HAP-1 (cell line): ENCODE measurements around the gene ELP4.
A peak's percentile ranks its signal among the peaks of the same experiment; 100 is the strongest.

Experiments used
- DNase-seq, 2 experiments: peaks; one replicate each; pipeline ENCODE4 v3.0.0-alpha.2; 2016 to 2020; ENCODE audit warnings: low spot score in 2 of 2
- H3K27me3 ChIP-seq: fragments of 250-450 bp; sonication (Bioruptor Pico); 2 replicates; pipeline ENCODE4 v1.5.1; 2020; ENCODE audit warnings: low read depth, mild to moderate bottlenecking, moderate library complexity
- H3K36me3 ChIP-seq: fragments of 250-450 bp; sonication (Bioruptor Pico); replicated peaks from 2 replicates; pipeline ENCODE4 v1.5.1; 2020; ENCODE audit warnings: mild to moderate bottlenecking
- H3K4me1 ChIP-seq: fragments of 250-450 bp; sonication (Bioruptor Pico); 2 replicates; pipeline ENCODE4 v1.5.1; 2020; ENCODE audit warnings: mild to moderate bottlenecking
- H3K4me3 ChIP-seq: fragments of 250-450 bp; sonication (Bioruptor Pico); 2 replicates; pipeline ENCODE4 v1.5.1; 2020; ENCODE audit warnings: mild to moderate bottlenecking, moderate library complexity
- H3K9me3 ChIP-seq: fragments of 250-450 bp; sonication (Bioruptor Pico); 2 replicates; pipeline ENCODE4 v1.5.1; 2020; ENCODE audit warnings: mild to moderate bottlenecking, moderate library complexity
- in situ Hi-C: fragments of 300-500 bp; cut with MboI; formaldehyde crosslinking; loops from 3 replicates; pipeline ENCODE4 v1.14.3; 2020; ENCODE audit warnings: low sequenced_read_pairs, inconsistent platforms, mixed read lengths

ELP4 gene

DNA sequence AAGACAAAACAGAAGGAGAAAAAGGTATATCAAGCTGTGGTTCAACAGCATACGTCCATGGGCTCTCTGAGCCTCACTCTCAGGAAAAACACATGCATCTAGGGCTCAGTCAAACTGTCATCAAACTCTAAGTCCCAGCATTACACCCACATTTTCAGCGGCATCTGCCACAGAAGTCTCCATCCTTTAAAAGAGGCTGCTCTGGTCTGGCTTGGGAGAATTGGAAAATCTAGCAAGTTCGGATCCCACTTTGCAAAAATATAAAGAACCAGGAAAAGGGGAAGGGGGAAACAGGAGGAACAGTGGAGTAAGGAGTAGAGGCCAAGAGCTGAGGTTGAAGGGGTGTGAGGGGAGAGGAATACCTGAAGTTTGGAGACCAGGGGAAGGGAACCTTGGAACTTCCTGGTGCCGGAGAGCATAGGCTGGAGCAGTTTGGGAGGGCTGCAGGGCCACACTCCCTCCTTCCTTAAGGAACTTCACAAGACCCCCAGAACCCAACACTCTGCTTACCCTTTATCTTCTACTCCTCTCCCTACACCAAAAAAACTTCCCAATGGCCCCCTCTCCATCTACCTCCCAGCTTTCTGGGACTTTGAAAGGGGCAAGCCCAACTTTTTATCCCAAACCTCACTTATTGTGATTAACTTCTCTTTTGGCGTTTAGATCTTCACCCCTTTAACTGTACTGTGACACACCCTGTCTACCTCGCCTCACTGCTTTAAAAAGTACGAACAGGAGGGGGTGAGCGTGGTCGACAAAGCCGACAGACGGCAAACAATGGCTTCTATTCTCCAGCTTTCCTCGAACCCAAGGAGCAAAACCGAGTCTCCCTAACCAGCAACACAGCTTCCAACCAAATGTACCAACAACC is 297.6 kb downstream of the ELP4 start:
- no peak overlapping the region for H3K4me3 ChIP-seq
- H3K4me1 ChIP-seq = peaks cover 18% of the 10 kb centered on the region
- H3K36me3 ChIP-seq = no peaks in the 10 kb centered on the region
- no peak for DNase-seq
- peaks cover 11% of the 10 kb centered on the region for H3K27me3 ChIP-seq
- in situ Hi-C loops = no loop called here
- H3K9me3 ChIP-seq = no peaks in the 10 kb centered on the region

DNA sequence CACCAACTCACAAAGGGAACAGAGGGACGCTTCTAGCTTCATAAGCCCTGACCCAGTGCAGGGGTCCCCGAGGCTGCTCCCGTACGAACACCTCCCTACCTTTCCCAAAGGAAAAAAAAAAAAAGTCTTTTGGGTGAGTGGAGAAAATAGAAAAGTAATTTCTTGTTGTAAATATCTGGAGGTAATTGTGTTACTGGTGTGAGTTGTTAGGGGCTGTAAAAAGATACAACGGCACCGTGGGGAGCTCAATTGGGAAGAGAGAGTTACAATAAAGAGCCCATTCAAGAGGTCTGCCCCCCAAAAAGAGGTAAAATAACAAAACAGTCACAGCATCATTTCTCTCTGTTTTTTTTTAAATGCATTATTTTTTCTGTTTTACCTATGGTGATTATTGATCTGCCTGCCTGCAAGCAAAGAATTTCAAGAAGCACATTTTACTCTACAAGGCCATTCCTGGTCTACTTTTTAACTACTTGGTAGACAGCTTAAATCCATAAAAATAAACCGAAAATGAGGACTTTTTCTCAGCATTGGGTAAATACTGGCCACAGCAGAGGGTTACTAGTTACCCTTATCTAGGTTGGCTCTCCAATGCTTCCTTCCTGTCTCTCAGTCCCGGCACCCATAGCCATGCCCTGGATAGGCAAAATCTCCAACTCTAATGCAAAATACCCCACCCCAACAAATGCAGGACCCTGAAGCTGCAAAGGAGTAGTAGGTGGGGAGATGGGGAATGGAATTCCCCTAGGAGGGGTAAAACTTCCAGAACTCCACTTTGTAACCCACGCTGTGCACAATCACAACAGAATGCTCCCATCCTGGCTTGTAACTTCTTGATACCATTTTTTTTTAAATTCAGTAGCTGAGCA is 298.5 kb downstream of the ELP4 start:
- no peak overlapping the region for H3K4me3 ChIP-seq
- H3K9me3 ChIP-seq = no peaks in the 10 kb centered on the region
- in situ Hi-C loops = no loop called here
- peaks cover 22% of the 10 kb centered on the region for H3K4me1 ChIP-seq
- DNase-seq = no peak
- H3K27me3 ChIP-seq = peaks cover 13% of the 10 kb centered on the region
- no peaks in the 10 kb centered on the region for H3K36me3 ChIP-seq

DNA sequence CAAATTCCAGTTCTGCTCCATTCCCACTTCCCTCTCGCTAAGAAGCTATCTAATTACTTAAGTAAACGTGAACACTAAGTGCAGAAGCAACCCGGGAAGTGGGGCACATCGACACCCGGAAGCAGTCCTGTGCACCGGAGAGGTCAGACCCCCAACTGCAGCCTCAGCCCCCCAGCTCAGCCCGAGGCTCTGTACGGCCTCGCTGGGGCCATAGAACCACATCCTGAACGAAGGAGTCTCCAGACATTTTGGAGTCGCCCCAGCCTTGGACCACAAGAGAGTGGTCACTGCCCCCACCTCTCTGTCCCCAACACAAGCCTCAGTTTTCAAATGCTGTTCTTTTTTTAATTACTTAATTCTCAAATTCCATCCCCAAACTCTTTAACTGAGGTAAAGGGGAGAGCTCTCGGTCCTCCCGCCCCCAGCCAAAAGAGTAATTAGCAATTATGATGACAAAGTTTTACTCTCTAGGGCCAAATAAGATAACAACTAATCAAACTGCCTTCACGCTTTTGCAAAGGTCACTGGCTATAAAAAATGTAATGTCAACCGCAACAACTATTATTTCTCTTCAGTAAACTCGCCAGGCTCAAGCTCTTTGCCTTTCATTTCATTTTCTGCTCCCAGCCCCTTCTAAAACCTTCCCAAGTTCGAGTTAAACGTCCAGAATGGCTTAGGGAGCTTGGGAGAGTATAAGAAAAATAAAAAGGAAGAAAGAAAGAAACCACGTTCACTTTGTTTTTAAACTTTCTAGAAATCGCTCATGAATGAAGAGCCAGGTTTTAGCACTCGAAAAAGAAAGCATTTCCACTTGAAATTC is 299.4 kb downstream of the ELP4 start:
- no peaks in the 10 kb centered on the region for H3K36me3 ChIP-seq
- H3K9me3 ChIP-seq = no peaks in the 10 kb centered on the region
- H3K4me1 ChIP-seq = peaks cover 26% of the 10 kb centered on the region
- no peak for DNase-seq
- in situ Hi-C loops = no loop called here
- peak overlapping the region; percentile 40 for H3K4me3 ChIP-seq
- peaks cover 18% of the 10 kb centered on the region for H3K27me3 ChIP-seq

DNA sequence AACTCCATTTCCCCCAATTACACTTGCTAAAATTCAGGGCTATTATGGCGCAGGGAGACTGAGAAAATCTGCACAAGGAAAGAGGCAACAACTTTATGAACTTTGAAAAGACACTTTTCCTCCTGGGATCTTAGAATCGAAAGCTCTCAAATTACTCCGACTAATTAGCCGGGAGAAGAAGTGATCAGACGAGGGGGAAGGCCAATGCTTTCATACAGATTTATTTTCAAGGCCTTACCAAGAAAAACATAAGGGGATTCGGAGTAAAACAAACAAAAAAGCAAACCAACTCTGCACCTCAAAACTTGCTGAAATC is 299.9 kb downstream of the ELP4 start:
- no peak for DNase-seq
- Histone ChIP-seq H3K9me3 (no peaks in the 10 kb centered on the region), H3K4me3 (peak overlapping the region; percentile 40), H3K4me1 (peaks cover 26% of the 10 kb centered on the region), H3K27me3 (peaks cover 24% of the 10 kb centered on the region), H3K36me3 (no peaks in the 10 kb centered on the region)
- in situ Hi-C loops = no loop called here

DNA sequence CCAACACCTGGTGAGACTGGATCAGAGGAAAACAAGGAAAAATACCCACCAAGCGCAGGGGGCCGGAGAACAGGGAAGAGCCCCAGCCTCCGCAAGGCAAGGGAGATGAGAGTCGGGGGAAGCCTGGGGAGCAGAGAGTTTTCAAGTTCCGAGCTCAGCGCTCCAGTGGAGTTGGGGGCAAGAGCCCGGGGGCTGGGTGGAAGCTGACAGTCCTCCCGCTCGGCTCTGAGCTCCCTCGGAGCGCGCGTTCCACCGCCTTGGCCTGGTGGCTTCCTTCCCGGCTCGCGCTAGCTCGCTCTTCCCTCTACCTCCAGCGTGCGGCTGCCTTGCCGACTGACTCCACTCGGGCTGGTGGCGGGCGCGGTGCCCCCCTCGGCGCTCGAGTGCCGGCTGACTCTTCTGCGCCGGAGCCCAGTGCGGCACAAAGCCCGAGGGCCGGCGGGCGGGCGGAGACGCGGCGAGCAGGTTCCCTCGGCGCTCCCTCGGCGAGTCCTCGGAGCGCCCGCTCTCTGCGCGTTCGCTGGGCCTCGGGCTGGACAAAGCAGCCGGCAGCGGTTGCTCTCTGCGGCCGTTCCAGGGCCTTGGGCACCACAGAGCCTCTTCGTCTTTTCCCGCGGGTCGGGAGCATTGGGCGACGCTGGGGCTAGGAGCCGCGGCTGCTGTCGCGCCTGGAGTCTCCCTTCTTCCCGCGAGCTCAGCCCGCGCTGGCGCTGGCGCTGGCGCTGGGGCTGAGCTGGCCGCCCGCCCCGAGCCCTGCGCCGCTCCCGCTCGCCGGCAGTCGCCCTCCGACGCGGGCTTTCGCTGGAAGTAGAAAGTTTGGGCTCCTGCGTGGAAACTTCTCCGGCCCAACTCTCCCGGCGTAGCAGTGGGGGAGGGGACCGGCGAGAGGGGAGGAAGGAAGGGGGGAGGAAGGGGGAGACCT is 300.6 kb downstream of the ELP4 start:
- H3K36me3 ChIP-seq = no peaks in the 10 kb centered on the region
- H3K4me3 ChIP-seq = peak overlapping the region; percentile 40
- no peaks in the 10 kb centered on the region for H3K9me3 ChIP-seq
- H3K27me3 ChIP-seq = peaks cover 30% of the 10 kb centered on the region
- H3K4me1 ChIP-seq = peaks cover 26% of the 10 kb centered on the region
- DNase-seq = peak in 1 of 2 experiments; percentile 53
- in situ Hi-C loops = no loop called here

DNA sequence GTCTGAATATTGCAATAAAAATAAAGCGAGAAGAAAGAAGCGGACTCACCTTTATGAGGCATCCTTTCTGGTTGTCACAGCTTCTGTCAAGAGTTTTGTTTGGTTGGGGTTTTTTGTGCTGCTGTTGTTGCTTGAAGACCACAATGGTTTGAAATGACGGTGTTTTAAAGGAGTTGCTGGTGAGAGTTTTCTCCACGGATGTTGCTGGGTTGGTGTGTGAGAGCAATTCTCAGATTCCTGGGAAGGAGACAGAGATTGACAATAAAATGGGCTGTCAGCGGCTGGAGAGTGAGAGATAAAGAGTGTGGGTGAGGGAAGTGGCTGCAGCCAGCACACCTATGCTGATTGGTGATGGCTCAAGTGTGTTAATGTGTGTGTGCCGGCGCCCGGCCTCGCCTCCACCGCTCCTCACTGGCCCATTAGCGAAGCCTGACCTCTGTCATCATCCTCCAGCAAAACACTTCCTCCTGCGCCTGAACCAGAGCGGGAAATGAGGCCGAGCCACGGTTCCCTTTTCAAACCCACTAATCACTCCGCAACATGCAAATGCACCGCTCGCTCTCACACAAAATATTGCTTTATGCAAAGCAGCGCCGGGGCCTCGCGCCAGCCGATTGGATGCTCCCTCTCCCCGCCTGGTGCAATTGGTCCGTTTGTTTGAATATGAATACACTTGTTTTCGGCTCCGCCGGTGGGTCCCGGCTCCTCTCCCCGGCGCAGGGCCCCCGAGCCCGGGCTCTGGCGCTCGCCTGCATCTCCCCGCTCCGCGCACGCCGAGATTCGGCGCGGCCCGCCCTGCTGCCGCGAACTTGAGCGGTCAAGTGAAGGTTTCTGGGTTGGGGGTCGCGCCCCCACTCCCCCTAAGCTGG is 301.4 kb downstream of the ELP4 start, which contains the start of gene PAX6:
PAX6 (minus strand) TSS at position 544 of the 869 bp plus-strand sequence. CDS start 4,911 bp downstream, outside the sequence.
- no peaks in the 10 kb centered on the region for H3K36me3 ChIP-seq
- peak within 1 kb of the TSS; percentile 40 for H3K4me3 ChIP-seq
- DNase-seq = peak; percentile 90 to 92
- H3K4me1 ChIP-seq = peaks cover 26% of the 10 kb centered on the region
- peaks cover 39% of the 10 kb centered on the region for H3K27me3 ChIP-seq
- no peaks in the 10 kb centered on the region for H3K9me3 ChIP-seq
- in situ Hi-C loops = no loop called here

DNA sequence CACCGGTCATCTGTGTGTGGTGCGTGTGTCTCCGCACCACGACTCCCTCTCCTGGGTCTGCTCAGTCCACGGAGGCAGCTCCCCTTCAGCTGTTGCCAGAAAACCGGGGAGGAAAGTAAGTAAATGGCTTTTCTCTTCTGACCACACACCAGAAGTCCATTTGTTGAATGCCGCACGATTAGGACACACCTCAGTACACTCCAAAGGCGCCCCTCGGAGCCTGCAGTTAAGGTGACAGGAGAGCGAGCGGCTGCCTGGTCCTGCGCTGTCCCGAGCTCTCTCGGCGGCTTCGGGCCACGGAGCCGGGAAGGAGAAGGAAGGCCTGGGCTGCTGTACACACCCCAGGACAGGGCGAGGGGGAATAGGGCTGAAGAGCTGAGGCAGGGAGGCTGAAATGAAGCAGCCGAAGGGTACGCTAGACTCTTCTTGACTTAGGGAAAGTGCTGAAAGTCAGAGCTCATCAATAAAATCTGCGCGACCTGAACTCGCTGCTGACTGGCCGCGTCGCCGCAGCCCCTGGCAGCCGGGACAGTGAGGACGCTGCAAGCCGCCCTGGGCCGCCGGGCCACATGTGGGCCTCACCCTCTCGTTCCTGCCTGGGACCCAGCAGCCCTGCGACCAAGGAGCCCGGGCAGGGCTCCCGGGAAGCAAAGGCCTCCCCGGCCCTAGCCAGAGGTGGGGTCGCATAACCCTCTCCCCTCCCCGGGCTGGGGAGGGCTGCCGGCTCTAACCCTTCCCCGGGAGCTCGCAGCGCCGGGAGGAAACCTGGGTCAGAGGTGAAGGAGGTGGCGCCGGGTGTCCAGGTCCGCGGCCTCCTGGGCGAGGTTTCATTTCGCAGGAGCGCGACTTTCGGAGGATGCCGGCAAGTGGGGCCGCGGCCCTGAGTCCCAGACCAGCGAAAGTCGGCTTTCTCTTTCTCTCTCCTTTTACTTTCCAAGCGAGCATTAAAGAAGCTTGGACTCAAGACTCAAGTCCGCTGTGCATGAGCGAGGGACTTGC is 303.1 kb downstream of the ELP4 start:
- no peak for DNase-seq
- H3K9me3 ChIP-seq = no peaks in the 10 kb centered on the region
- no peaks in the 10 kb centered on the region for H3K36me3 ChIP-seq
- H3K4me1 ChIP-seq = peaks cover 34% of the 10 kb centered on the region
- H3K27me3 ChIP-seq = peaks cover 55% of the 10 kb centered on the region
- in situ Hi-C loops = no loop called here
- no peak overlapping the region for H3K4me3 ChIP-seq

DNA sequence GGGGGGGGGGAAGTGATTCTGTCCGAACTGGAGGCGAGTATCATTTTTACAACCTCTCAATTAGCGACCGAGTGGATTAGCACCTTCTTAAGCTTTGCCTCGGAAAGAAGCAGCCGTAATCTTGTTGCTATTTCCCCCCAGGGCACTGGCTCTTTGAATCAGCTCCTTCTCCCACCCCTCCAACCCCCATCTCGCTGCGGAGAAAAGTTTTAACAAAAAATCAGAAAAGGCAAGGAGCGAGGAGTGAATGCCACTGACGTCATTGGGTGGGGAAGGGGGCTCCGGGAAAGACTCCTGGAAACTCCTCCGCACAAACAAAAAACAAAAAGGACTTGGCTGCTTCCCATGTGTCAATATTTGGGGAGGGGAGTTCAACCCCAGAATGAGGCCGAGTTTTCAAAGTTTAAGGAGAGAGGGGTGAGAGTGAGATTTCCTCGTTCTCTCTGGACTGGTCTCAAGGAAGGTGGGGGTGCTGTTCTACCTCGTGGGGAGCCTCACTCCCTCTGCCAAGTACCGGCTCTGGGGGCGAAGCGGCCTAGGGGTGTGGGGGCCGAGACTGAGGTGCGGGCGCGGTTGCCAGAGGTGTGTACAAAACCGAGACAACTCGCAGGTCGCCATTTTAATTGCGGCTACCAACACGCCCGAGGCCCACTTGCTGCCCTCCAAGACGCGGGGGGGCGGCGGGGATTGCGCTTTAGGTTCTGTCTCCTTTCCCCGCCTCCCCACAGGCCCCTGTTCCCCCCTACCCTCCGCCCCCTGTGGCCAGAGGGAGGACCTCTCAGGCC is 304.0 kb downstream of the ELP4 start:
- Histone ChIP-seq H3K36me3 (no peaks in the 10 kb centered on the region), H3K4me3 (no peak overlapping the region), H3K4me1 (peaks cover 32% of the 10 kb centered on the region), H3K27me3 (peaks cover 59% of the 10 kb centered on the region), H3K9me3 (no peaks in the 10 kb centered on the region)
- in situ Hi-C loops = no loop called here
- DNase-seq = peak; percentile 66 to 75

DNA sequence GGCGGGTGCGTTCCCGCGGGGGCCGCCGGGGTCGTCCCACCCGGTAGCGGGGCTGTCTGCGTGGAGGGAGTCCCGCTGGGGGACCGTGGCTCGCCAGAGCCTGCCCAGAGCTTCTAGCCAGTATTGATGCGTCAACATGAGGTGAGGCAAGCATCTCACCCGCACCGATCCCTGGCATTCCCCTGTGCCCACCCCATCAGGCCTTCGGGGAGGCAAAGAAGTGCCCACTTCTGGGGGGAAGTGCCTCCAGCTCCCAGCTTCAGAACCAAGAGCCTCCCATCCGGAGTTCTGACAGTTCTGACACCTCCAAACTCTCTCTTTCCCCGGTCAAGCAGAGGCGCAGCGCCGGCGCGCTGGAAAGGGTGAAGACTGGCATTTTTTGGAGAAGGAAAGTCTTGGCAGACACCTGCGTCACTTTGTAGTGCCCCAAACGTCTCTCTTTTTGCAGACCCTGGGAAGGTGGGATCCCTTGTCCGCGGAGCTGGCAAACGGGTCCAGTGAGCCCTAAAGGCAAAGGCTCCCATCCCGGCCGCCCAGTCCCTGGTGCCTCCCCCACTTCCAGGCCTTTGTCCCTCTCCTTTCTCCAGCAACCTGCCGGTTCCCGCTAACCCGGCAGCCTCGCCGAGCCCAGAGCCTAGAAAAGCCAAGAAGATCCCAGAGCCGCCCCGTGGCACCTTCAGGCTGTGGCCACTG is 304.8 kb downstream of the ELP4 start:
- in situ Hi-C loops = no loop called here

DNA sequence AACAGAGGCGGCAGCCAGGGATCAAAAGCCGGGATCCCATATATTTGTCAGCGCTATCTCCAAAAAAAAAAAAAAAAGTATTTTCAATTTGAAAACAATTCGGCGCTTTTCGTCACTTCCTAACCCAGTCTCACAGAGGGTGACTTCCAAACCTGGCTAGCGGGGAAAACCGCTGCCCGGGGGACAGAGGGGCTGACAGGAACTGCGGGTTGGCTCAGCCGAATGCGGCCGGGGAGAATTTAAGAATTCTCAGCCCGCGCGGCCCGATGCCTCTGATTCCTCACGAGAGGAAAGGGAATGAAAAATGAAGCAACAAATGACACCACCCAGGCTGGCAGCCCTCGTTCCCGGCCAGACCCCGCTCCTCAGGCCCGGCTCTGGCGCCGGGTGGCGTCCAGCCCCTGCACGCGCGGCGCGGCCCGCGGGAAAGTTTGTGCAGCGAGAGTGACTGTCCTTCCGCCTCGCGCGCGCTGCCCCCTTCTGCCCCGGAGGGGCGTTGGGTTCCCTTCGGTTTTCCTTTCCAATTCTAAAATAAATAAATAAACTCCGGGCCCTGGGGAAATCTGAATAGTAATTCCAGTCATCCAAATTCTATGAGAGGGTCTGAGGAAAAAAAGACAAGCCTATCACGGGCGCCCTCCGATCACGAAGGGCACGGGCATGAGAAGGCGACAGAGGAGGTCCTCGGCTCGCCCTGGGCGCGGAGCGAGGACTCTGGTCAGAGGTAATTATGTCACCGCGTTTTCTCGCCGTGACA is 306.3 kb downstream of the ELP4 start:
- peaks cover 16% of the 10 kb centered on the region for H3K4me1 ChIP-seq
- H3K27me3 ChIP-seq = peaks cover 61% of the 10 kb centered on the region
- in situ Hi-C loops = no loop called here
- no peaks in the 10 kb centered on the region for H3K9me3 ChIP-seq
- no peaks in the 10 kb centered on the region for H3K36me3 ChIP-seq
- H3K4me3 ChIP-seq = no peak overlapping the region
- DNase-seq = no peak

More for the DNA sequence above, 304.8 kb downstream of the ELP4 start:
- no peak for DNase-seq
- peaks cover 59% of the 10 kb centered on the region for H3K27me3 ChIP-seq
- no peaks in the 10 kb centered on the region for H3K36me3 ChIP-seq
- H3K4me3 ChIP-seq = no peak overlapping the region
- H3K9me3 ChIP-seq = no peaks in the 10 kb centered on the region
- H3K4me1 ChIP-seq = peaks cover 24% of the 10 kb centered on the region
